Panc1 (cell line): ENCODE results near the gene ZNF613.
"Not testable (repeated sequence)": the region's sequence is repeated elsewhere in the genome, so short reads cannot be mapped to it uniquely, and the experiment has no call there.

ENCODE experiments used
- CTCF ChIP-seq: fragments of 450-650 bp; IDR thresholded peaks from 2 replicates; pipeline ENCODE4 v1.5.1; 2017; ENCODE audit warnings: mild to moderate bottlenecking
- SIN3A ChIP-seq: IDR thresholded peaks from 2 replicates; pipeline ENCODE4 v1.6.1; 2012; ENCODE audit warnings: low read depth, mild to moderate bottlenecking, low read length, moderate library complexity, borderline replicate concordance; ENCODE audit not compliant: insufficient read depth

GRCh38 chr19:51905639-51906038 is 21.6 kb upstream of the ZNF613 start:
- not testable (repeated sequence) for TF ChIP-seq CTCF, SIN3A
